Mesothelial cell of epicardium (in vitro differentiated cells): ENCODE data around the gene FAM221B. TPM values are rescaled to one million over a fixed set of nuclear protein-coding genes. Genes with fewer than 3 reads are reported as not detected.

Experiments
- DNase-seq, 2 experiments: peaks; one replicate each; pipeline ENCODE4 v3.0.0; 2021; ENCODE audit warnings: low spot score in 2 of 2; ENCODE audit not compliant: unreplicated experiment in 2 of 2
- H3K27ac Mint-ChIP-seq: 2 replicates; pipeline ENCODE4 v1.8.0; 2021; ENCODE audit warnings: mixed read lengths
- H3K27me3 Mint-ChIP-seq: 2 replicates; pipeline ENCODE4 v1.8.0; 2021; ENCODE audit warnings: low read depth, mixed read lengths
- H3K36me3 Mint-ChIP-seq: 2 replicates; pipeline ENCODE4 v1.8.0; 2021; ENCODE audit warnings: mixed read lengths
- H3K4me1 Mint-ChIP-seq: 2 replicates; pipeline ENCODE4 v1.8.0; 2021; ENCODE audit warnings: mixed read lengths
- H3K4me3 Mint-ChIP-seq: 2 replicates; pipeline ENCODE4 v1.8.0; 2021; ENCODE audit warnings: mild to moderate bottlenecking, moderate library complexity, mixed read lengths
- H3K9me3 Mint-ChIP-seq: 2 replicates; pipeline ENCODE4 v1.8.0; 2021; ENCODE audit warnings: mixed read lengths
- total RNA-seq: library from RNA; stranded (reverse); gene quantifications from 3 replicates; pipeline ENCODE4 v1.2.1, GENCODE V29; 2021
- TF ChIP-seq, protein P1 (sequence below): fragments of 200-600 bp; sonication (generic); IDR thresholded peaks from one replicate; pipeline ENCODE4 v1.5.0; 2021; ENCODE audit warnings: antibody characterized with exemption; ENCODE audit not compliant: unreplicated experiment

Gene FAM221B, protein sequence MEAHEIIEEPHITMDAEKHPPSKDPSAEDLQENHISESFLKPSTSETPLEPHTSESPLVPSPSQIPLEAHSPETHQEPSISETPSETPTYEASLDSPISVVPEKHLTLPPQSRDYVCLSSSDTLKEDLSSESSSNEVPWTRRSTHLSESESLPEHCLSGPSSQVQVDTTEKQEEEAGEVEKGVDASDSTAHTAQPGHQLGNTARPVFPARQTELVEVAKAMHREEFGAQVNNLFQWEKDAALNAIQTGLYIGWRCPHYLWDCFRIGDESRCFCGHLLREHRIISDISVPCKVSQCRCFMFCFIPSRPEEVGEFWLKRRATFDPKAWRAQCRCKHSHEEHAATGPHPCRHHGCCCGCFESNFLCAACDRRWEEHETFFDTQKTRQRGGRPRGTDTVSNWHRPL
- total RNA-seq: 0.07 TPM in 1 of 3 replicates, not detected in the others

DNA sequence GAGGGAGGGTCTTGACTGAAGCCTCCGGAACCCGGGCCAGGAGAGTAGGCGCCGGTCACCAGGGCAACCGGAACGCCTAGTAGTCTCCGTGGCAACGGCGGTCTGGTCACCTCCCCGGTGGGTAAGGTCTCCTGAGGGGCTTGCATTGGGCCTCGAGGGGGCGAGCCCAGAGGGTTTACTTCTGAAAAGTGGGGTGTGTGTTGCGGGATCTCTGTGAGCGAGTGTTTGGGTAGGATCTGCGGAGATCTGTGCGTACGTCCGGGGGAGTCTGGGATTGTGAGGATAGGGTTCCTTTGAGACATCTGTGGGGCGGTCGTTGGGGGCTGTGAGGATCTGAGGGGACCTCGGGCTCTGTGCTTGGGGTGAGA lies at the start of gene FAM221B:
Gene FAM221B, minus strand, starts transcription at position 17 of the 368 bp plus-strand sequence. CDS start 2,571 bp downstream, outside the sequence.
- TF ChIP-seq, protein P1, sequence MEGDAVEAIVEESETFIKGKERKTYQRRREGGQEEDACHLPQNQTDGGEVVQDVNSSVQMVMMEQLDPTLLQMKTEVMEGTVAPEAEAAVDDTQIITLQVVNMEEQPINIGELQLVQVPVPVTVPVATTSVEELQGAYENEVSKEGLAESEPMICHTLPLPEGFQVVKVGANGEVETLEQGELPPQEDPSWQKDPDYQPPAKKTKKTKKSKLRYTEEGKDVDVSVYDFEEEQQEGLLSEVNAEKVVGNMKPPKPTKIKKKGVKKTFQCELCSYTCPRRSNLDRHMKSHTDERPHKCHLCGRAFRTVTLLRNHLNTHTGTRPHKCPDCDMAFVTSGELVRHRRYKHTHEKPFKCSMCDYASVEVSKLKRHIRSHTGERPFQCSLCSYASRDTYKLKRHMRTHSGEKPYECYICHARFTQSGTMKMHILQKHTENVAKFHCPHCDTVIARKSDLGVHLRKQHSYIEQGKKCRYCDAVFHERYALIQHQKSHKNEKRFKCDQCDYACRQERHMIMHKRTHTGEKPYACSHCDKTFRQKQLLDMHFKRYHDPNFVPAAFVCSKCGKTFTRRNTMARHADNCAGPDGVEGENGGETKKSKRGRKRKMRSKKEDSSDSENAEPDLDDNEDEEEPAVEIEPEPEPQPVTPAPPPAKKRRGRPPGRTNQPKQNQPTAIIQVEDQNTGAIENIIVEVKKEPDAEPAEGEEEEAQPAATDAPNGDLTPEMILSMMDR: no peak
- H3K4me1 Mint-ChIP-seq: peaks cover 45% of the 10 kb centered on the region
- no peaks in the 10 kb centered on the region for H3K36me3 Mint-ChIP-seq
- no peaks in the 10 kb centered on the region for H3K9me3 Mint-ChIP-seq
- DNase-seq: no peak
- H3K27me3 Mint-ChIP-seq: no peaks in the 10 kb centered on the region
- peak within 1 kb of the TSS; percentile 97 for H3K27ac Mint-ChIP-seq
- peak within 1 kb of the TSS; percentile 90 for H3K4me3 Mint-ChIP-seq

DNA sequence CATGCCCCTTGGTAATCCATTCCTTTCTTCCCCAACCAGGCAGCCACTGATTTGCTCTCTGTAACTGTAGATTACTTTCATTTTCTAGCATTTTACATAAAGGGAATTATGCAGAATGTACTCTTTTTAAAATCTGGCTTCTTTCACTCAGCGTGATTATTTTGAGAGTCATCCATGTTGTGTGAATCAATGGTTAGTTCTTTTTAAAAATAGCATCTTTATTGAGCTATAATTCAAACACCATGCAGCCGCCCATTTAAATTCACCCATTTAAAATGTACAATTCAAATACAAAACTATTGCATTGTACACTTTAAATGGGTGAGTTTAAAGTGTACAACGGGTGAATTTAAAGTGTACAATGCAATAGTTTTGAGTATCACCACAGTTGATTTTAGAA lies 44.0 kb upstream of the FAM221B start:
- TF ChIP-seq, protein P1: no peak
- Mint-ChIP-seq H3K4me1 (no peaks in the 10 kb centered on the region), H3K27me3 (peaks cover 8% of the 10 kb centered on the region), H3K4me3 (no peak overlapping the region), H3K36me3 (no peaks in the 10 kb centered on the region), H3K27ac (no peak overlapping the region), H3K9me3 (peaks cover 21% of the 10 kb centered on the region)
- no peak for DNase-seq

GRCh38 chr9:35871545-35871944 lies 43.0 kb upstream of the FAM221B start:
- Mint-ChIP-seq H3K9me3 (peaks cover 11% of the 10 kb centered on the region), H3K36me3 (no peaks in the 10 kb centered on the region), H3K4me1 (no peaks in the 10 kb centered on the region), H3K4me3 (no peak overlapping the region), H3K27ac (no peak overlapping the region), H3K27me3 (peaks cover 7% of the 10 kb centered on the region)
- TF ChIP-seq, protein P1: no peak
- no peak for DNase-seq

DNA sequence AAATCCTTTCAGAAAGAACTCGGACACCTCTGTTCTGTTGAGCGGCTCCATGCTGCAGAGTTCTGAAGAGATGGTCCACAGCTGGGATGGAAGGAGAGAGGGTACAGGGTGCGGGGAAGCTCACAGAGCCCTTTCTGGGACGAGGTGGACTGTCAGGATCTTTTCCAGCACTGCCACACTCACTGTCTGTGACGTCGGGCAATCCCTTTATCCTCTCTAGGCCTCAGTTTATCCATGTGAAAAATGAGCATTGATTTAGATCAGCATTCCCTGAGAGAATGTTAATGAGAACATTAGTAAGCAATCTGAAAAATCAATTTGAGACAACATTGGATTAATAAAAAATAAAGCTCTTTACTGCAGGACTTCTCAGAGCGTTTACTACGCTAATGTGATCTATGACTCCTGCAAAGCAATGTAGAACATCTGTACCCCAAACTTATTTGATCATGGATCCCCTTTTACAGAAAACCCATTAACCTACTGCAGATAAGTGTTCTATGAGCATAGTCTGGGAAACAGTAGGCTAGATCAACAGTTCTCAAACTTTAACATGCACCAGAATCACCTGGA lies 41.9 kb upstream of the FAM221B start, which contains the start of gene OR13J1:
Gene OR13J1, minus strand, starts transcription at position 51 of the 573 bp plus-strand sequence. Its CDS starts 0 bp downstream, at position 51.
- no peaks in the 10 kb centered on the region for H3K4me1 Mint-ChIP-seq
- TF ChIP-seq, protein P1: no peak
- peaks cover 1% of the 10 kb centered on the region for H3K9me3 Mint-ChIP-seq
- no peak within 1 kb of the TSS for H3K27ac Mint-ChIP-seq
- DNase-seq: no peak
- H3K36me3 Mint-ChIP-seq: no peaks in the 10 kb centered on the region
- no peak within 1 kb of the TSS for H3K4me3 Mint-ChIP-seq
- H3K27me3 Mint-ChIP-seq: peaks cover 4% of the 10 kb centered on the region

DNA sequence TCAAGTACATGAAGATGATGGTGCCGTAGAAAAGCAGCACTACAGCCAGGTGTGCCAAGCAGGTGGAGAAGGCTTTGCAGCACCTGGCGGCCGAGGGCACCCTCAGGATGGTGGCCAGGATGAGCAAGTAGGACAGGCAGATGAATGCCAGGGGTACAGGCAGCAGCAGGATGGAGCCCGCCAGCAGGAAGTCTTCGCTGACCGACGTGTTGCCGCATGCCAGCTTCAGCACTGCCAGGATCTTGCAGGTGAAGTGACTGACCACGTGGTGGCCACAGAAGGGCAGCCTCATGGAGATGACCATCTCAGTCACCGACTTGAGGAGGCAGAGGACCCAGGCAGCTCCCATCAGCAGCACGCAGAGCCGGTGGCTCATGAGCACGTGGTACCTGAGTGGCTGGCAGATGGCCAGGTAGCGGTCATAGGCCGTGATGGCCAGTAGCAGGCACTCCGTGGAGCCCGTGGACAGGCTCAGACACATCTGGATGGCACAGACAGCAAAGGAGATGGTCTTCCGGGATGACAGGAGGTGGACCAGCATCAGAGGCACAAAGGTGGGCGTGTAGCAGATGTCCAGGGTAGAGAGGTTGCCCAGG lies 41.2 kb upstream of the FAM221B start:
- Mint-ChIP-seq H3K4me1 (no peaks in the 10 kb centered on the region), H3K4me3 (no peak overlapping the region), H3K27me3 (no peaks in the 10 kb centered on the region), H3K9me3 (no peaks in the 10 kb centered on the region), H3K36me3 (no peaks in the 10 kb centered on the region), H3K27ac (no peak overlapping the region)
- no peak for DNase-seq
- TF ChIP-seq, protein P1: no peak
